Heart left ventricle (tissue), 16 donors: Measurements from ENCODE around the gene EFHD1. TPM values are rescaled to one million over a fixed set of nuclear protein-coding genes. Genes with fewer than 3 reads are reported as not detected.

Experiments used
- ATAC-seq, 4 donors: fragments of 200-7000 bp; cut with Tn5 transposase; one replicate each; pipeline ENCODE4 v1.9.1; 2020 to 2022; ENCODE audit warnings: moderate library complexity in 4 of 4, mild to moderate bottlenecking in 3 of 4, moderate number of reproducible peaks in 1 of 4
- DNase-seq, 5 donors: peaks; one replicate each; pipeline ENCODE4 v3.0.0-alpha.2; 2020
- H3K27ac ChIP-seq, 12 donors: fragments of 200-600 bp; sonication (generic) in 4 of 12; one replicate each; pipeline versions ENCODE4 v1.5.0 to v1.8.0; 2016 to 2022; ENCODE audit warnings: mild to moderate bottlenecking in 2 of 12
- H3K27me3 ChIP-seq, 9 donors: fragments of 200-600 bp; sonication (generic) in 2 of 9; one replicate each; pipeline versions ENCODE4 v1.5.1 to v1.8.0; 2016 to 2022; ENCODE audit warnings: mild to moderate bottlenecking in 3 of 9
- H3K36me3 ChIP-seq, 9 donors: fragments of 200-600 bp; sonication (generic) in 2 of 9; one replicate each; pipeline versions ENCODE4 v1.5.0 to v1.8.0; 2018 to 2022; ENCODE audit warnings: mild to moderate bottlenecking in 2 of 9
- H3K4me1 ChIP-seq, 12 donors: fragments of 200-600 bp; sonication (generic) in 4 of 12; one replicate each; pipeline versions ENCODE4 v1.5.0 to v1.8.0; 2016 to 2022; ENCODE audit warnings: mild to moderate bottlenecking in 3 of 12
- H3K4me3 ChIP-seq, 12 donors: fragments of 200-600 bp; sonication (generic) in 4 of 12; one replicate each; pipeline versions ENCODE4 v1.5.0 to v1.8.0; 2017 to 2022; ENCODE audit warnings: mild to moderate bottlenecking in 9 of 12, moderate library complexity in 4 of 12
- H3K9me3 ChIP-seq, 12 donors: fragments of 200-600 bp; sonication (generic) in 4 of 12; one replicate each; pipeline versions ENCODE4 v1.5.0 to v1.8.0; 2016 to 2022; ENCODE audit warnings: mild to moderate bottlenecking in 1 of 12
- POLR2A ChIP-seq, 2 donors: fragments of 450-650 bp; IDR thresholded peaks; one replicate each; pipeline ENCODE4 v1.6.1; 2017; ENCODE audit warnings: antibody characterized with exemption in 2 of 2, mild to moderate bottlenecking in 2 of 2, moderate library complexity in 2 of 2
- WGBS, 4 donors: extraction: QIAGEN DNeasy Blood & Tissue Kit in 2 of 4; methylation state at CpG; one replicate each; pipeline versions ENCODE4 v1.1.5 to v1.1.7; 2013 to 2018; 5-methylcytosine and 5-hydroxymethylcytosine counted together
- intact Hi-C, 10 donors: fragments of 100-400 bp; cut with DNase I; formaldehyde crosslinking; loops; one replicate each; pipeline versions ENCODE4 v1.11.1 to v1.14.2; 2022
- polyA plus RNA-seq, 2 donors: library from polyadenylated mRNA; stranded (reverse); fragments of 200-250 nt; gene quantifications; one replicate each; pipeline ENCODE4 v1.2.3, GENCODE V29; 2013
- total RNA-seq, 9 donors: library from RNA; depleted of rRNA in 2 of 9; stranded (reverse); fragments of >200 nt in 2 of 9; fragmentation: NEBNext Ultra II Directional in 3 of 9; extraction: Animal tissue kit (Norgen Biotek cat#: 25700) in 3 of 9; gene quantifications; one replicate each; pipeline versions ENCODE4 v1.1.0 to v1.2.4, GENCODE V29; 2016 to 2023
- TF ChIP-seq, protein P1 (sequence below), 12 donors: fragments of 200-600 bp; sonication (generic) in 4 of 12; IDR thresholded peaks; one replicate each; pipeline versions ENCODE4 v1.5.0 to v1.8.0; 2018 to 2022; ENCODE audit warnings: antibody characterized with exemption in 12 of 12, mild to moderate bottlenecking in 5 of 12
- donor health status: ischemic (EF 13 %, LVEDD 7.1; RV severe dilation, severe dysfunction).
- donor health status: healthy with polysubstance abuse.
- donor health status: DM: no; HTN: yes; CAD: no.
- donor health status: DM: no; HTN: no; CAD: no.
- donor health status: ischemic (EF 25% LVEDD 6.9; RV normal size, moderate dysfunction).
- donor health status: ischemic (EF 25% LVEDD 5.7; RV mildly dilated, moderate dysfunction).
- donor health status: healthy.
- donor health status: DM: yes; HTN: yes; CAD: no.
- donor health status: ischemic (EF 35%, LVEDD 5.7; RV mildly dilated, moderate dysfunction).
- donor health status: nonischemic (EF 11% LVEDD 7.7; RV severe dilation, severe dysfunction).
- donor health status: DM: yes; HTN: yes; CAD: no.
- donor health status: PGD.
- donor health status: ischemic (EF 29% LVEDD 5.4; RV normal size, mild dysfunction).
- donor health status: nonischemic (EF 23%, LVEDD 6.1; RV moderate dilation, normal function).

EFHD1 gene
- total and polyA plus RNA-seq, 11 donors: 9.0 to 44.8 (median 20.7) TPM

DNA sequence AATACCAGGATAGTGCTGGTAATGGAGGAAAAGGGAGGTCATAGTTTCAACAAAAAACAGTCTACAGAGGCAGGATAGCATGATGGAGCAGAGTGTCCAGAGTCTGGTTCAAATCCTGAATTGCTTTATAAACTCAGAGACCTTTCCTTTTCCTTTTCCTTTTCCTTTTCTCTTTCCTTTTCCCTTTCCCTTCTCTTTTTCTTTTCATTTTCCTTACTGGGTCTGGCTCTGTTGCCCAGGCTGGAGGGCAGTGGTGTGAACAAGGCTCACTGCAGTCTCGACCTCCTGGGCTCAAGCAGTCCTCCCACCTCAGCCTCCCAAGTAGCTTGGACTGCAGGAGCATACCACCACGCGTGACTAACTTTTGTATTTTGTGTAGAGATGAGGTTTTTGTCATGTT lies 95.4 kb downstream of the EFHD1 start:
- DNase-seq (no peak), ATAC-seq (no peak)
- H3K27me3 ChIP-seq: no peaks in the 10 kb centered on the region
- TF ChIP-seq, protein P1, sequence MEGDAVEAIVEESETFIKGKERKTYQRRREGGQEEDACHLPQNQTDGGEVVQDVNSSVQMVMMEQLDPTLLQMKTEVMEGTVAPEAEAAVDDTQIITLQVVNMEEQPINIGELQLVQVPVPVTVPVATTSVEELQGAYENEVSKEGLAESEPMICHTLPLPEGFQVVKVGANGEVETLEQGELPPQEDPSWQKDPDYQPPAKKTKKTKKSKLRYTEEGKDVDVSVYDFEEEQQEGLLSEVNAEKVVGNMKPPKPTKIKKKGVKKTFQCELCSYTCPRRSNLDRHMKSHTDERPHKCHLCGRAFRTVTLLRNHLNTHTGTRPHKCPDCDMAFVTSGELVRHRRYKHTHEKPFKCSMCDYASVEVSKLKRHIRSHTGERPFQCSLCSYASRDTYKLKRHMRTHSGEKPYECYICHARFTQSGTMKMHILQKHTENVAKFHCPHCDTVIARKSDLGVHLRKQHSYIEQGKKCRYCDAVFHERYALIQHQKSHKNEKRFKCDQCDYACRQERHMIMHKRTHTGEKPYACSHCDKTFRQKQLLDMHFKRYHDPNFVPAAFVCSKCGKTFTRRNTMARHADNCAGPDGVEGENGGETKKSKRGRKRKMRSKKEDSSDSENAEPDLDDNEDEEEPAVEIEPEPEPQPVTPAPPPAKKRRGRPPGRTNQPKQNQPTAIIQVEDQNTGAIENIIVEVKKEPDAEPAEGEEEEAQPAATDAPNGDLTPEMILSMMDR (IDR thresholded peaks at IDR 0.05): no peak
- TF ChIP-seq POLR2A (IDR thresholded peaks at IDR 0.05): no peak
- peaks cover 0 to 79% (median 49%) of the 10 kb centered on the region in 9 donors for H3K36me3 ChIP-seq
- intact Hi-C loops: no loop called here
- H3K4me3 ChIP-seq: no peak overlapping the region
- H3K4me1 ChIP-seq: peaks cover 0 to 8% (median 0%) of the 10 kb centered on the region in 12 donors
- H3K9me3 ChIP-seq: no peaks in the 10 kb centered on the region
- WGBS, 4 donors: 81 to 97% (median 95%) methylated on average over 3 of the region's 3 CpGs
- H3K27ac ChIP-seq: no peak overlapping the region

DNA sequence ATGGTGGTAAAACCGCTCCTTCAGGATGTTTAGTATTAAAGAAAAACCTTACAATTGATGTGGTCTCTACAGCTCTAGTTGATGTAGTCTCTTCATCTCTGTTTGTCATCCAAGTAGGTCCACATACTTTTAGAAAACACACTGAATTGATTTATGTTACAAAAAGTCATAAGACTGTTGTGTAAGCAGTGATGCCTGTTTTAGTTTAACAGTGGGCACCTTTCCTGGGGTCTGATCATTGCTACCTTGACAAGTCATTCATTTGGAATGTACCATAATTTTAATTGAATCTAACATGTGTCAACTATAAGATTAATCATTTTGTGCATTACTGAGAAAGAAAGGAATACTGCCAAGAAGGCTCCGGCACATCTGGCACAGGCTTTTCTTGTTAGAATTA lies 98.1 kb downstream of the EFHD1 start:
- peaks cover 0 to 8% (median 0%) of the 10 kb centered on the region in 12 donors for H3K4me1 ChIP-seq
- ATAC-seq (no peak), DNase-seq (no peak)
- H3K27me3 ChIP-seq: no peaks in the 10 kb centered on the region
- peaks cover 0 to 80% (median 52%) of the 10 kb centered on the region in 9 donors for H3K36me3 ChIP-seq
- no peak overlapping the region for H3K4me3 ChIP-seq
- WGBS, 4 donors: 85 to 90% (median 89%) methylated on average over 2 of the region's 2 CpGs
- intact Hi-C loops: no loop called here
- no peak overlapping the region for H3K27ac ChIP-seq
- H3K9me3 ChIP-seq: no peaks in the 10 kb centered on the region
- no peak for TF ChIP-seq POLR2A (IDR thresholded peaks at IDR 0.05)
- TF ChIP-seq, protein P1 (IDR thresholded peaks at IDR 0.05): no peak

Other genes with a start within 250 kb of the EFHD1 start
- gene ALPG, start 226.8 kb upstream of the EFHD1 start, total RNA-seq: not detected
- gene ALPG, start 226.8 kb upstream of the EFHD1 start, polyA plus RNA-seq: not detected
- gene ALPI, start 177.5 kb upstream of the EFHD1 start, total RNA-seq: not detected
- not detected for gene ALPI, start 177.5 kb upstream of the EFHD1 start, polyA plus RNA-seq
- 1 to 10 TPM in 1 of 9 donors, under 1 TPM in 6, not detected in 2; 0.20 to 1.2 (median 0.30) TPM for gene ECEL1, start 145.8 kb upstream of the EFHD1 start, total RNA-seq
- gene ECEL1, start 145.8 kb upstream of the EFHD1 start, polyA plus RNA-seq: 1 to 10 TPM in 1 of 2 donors, not detected in 1; 1.4 TPM
- gene PRSS56, start 113.2 kb upstream of the EFHD1 start, total RNA-seq: under 1 TPM in 4 of 9 donors, not detected in 5; 0.12 to 0.25 (median 0.15) TPM
- gene PRSS56, start 113.2 kb upstream of the EFHD1 start, polyA plus RNA-seq: under 1 TPM in 1 of 2 donors, not detected in 1; 0.11 TPM
- not detected for gene CHRND, start 107.4 kb upstream of the EFHD1 start, total RNA-seq
- gene CHRND, start 107.4 kb upstream of the EFHD1 start, polyA plus RNA-seq: not detected
- not detected for gene CHRNG, start 93.9 kb upstream of the EFHD1 start, total RNA-seq
- gene CHRNG, start 93.9 kb upstream of the EFHD1 start, polyA plus RNA-seq: not detected
- 1 to 10 TPM in 8 of 9 donors, under 1 TPM in 1; 0.99 to 3.8 (median 1.6) TPM for gene TIGD1, start 83.0 kb upstream of the EFHD1 start, total RNA-seq
- 1 to 10 TPM; 1.6 to 2.1 TPM for gene TIGD1, start 83.0 kb upstream of the EFHD1 start, polyA plus RNA-seq
- gene EIF4E2, start 82.9 kb upstream of the EFHD1 start, total RNA-seq: 10 to 100 TPM; 15.3 to 49.8 (median 38.8) TPM
- gene EIF4E2, start 82.9 kb upstream of the EFHD1 start, polyA plus RNA-seq: 10 to 100 TPM; 36.1 to 54.0 TPM
- gene GIGYF2, start 63.7 kb downstream of the EFHD1 start, total RNA-seq: 10 to 100 TPM; 48.0 to 78.1 (median 61.3) TPM
- gene GIGYF2, start 63.7 kb downstream of the EFHD1 start, polyA plus RNA-seq: 10 to 100 TPM; 25.3 to 29.8 TPM
- not detected for gene KCNJ13, start 143.0 kb downstream of the EFHD1 start, total RNA-seq
- not detected for gene KCNJ13, start 143.0 kb downstream of the EFHD1 start, polyA plus RNA-seq
- gene SNORC, start 236.7 kb downstream of the EFHD1 start, total RNA-seq: 1 to 10 TPM in 3 of 9 donors, under 1 TPM in 6; 0.38 to 2.9 (median 0.74) TPM
- gene SNORC, start 236.7 kb downstream of the EFHD1 start, polyA plus RNA-seq: under 1 TPM; 0.46 to 0.88 TPM